ENCODE results near the gene NOS1AP.

The NOS1AP gene

GRCh38 chr1:162177126-162177525, 107.6 kb downstream of the NOS1AP start:
- peaks cover 9% of the 10 kb centered on the region for H3K4me1 ChIP-seq (ENCODE audit: insufficient read depth, insufficient read length)

GRCh38 chr1:162178432-162178831, 108.9 kb downstream of the NOS1AP start:
- TF ChIP-seq YY1 (IDR thresholded peaks at IDR 0.05; ENCODE audit: insufficient read depth, insufficient read length) (no peak), SUZ12 (IDR thresholded peaks at IDR 0.05; ENCODE audit: extremely low read depth, insufficient read depth, insufficient read length) (no peak), ZNF274 (IDR thresholded peaks at IDR 0.05; ENCODE audit: low read depth, low read length) (no peak)
- Histone ChIP-seq H3K36me3 (ENCODE audit: insufficient read depth, insufficient read length, low read length) (no peaks in the 10 kb centered on the region), H3K4me3 (ENCODE audit: insufficient read length, low read depth) (no peak overlapping the region), H3K9ac (ENCODE audit: insufficient read length, low read depth) (no peak overlapping the region), H3K9me3 (ENCODE audit: insufficient read depth, low read length) (no peaks in the 10 kb centered on the region), H3K4me1 (ENCODE audit: insufficient read depth, insufficient read length) (peaks cover 9% of the 10 kb centered on the region), H3K27me3 (ENCODE audit: insufficient read depth, insufficient read length) (no peaks in the 10 kb centered on the region)
- no peak for DNase-seq (ENCODE audit: low read depth, low spot score)

More at GRCh38 chr1:162177126-162177525, 107.6 kb downstream of the NOS1AP start:
- DNase-seq (ENCODE audit: low read depth, low spot score), result no peak
- no peak overlapping the region for H3K9ac ChIP-seq (ENCODE audit: insufficient read length, low read depth)
- no peak overlapping the region for H3K4me3 ChIP-seq (ENCODE audit: insufficient read length, low read depth)
- H3K27me3 ChIP-seq (ENCODE audit: insufficient read depth, insufficient read length), result no peaks in the 10 kb centered on the region
- TF ChIP-seq ZNF274 (IDR thresholded peaks at IDR 0.05; ENCODE audit: low read depth, low read length), result no peak
- no peak for TF ChIP-seq SUZ12 (IDR thresholded peaks at IDR 0.05; ENCODE audit: extremely low read depth, insufficient read depth, insufficient read length)
- TF ChIP-seq YY1 (IDR thresholded peaks at IDR 0.05; ENCODE audit: insufficient read depth, insufficient read length), result no peak
- H3K9me3 ChIP-seq (ENCODE audit: insufficient read depth, low read length), result no peaks in the 10 kb centered on the region
- no peaks in the 10 kb centered on the region for H3K36me3 ChIP-seq (ENCODE audit: insufficient read depth, insufficient read length, low read length)

GRCh38 chr1:162179121-162179520, 109.6 kb downstream of the NOS1AP start:
- no peak for TF ChIP-seq YY1 (IDR thresholded peaks at IDR 0.05; ENCODE audit: insufficient read depth, insufficient read length)
- TF ChIP-seq SUZ12 (IDR thresholded peaks at IDR 0.05; ENCODE audit: extremely low read depth, insufficient read depth, insufficient read length), result no peak
- TF ChIP-seq ZNF274 (IDR thresholded peaks at IDR 0.05; ENCODE audit: low read depth, low read length), result no peak
- DNase-seq (ENCODE audit: low read depth, low spot score), result no peak
- peaks cover 9% of the 10 kb centered on the region for H3K4me1 ChIP-seq (ENCODE audit: insufficient read depth, insufficient read length)
- no peak overlapping the region for H3K4me3 ChIP-seq (ENCODE audit: insufficient read length, low read depth)
- H3K27me3 ChIP-seq (ENCODE audit: insufficient read depth, insufficient read length), result no peaks in the 10 kb centered on the region
- H3K9me3 ChIP-seq (ENCODE audit: insufficient read depth, low read length), result no peaks in the 10 kb centered on the region
- H3K9ac ChIP-seq (ENCODE audit: insufficient read length, low read depth), result no peak overlapping the region
- H3K36me3 ChIP-seq (ENCODE audit: insufficient read depth, insufficient read length, low read length), result no peaks in the 10 kb centered on the region

- H3K9ac ChIP-seq (ENCODE audit: insufficient read length, low read depth), result no peak overlapping the region
- H3K27me3 ChIP-seq (ENCODE audit: insufficient read depth, insufficient read length), result no peaks in the 10 kb centered on the region
- no peaks in the 10 kb centered on the region for H3K9me3 ChIP-seq (ENCODE audit: insufficient read depth, low read length)
- TF ChIP-seq YY1 (IDR thresholded peaks at IDR 0.05; ENCODE audit: insufficient read depth, insufficient read length) (no peak), ZNF274 (IDR thresholded peaks at IDR 0.05; ENCODE audit: low read depth, low read length) (no peak), SUZ12 (IDR thresholded peaks at IDR 0.05; ENCODE audit: extremely low read depth, insufficient read depth, insufficient read length) (no peak)
- no peaks in the 10 kb centered on the region for H3K36me3 ChIP-seq (ENCODE audit: insufficient read depth, insufficient read length, low read length)
- peaks cover 9% of the 10 kb centered on the region for H3K4me1 ChIP-seq (ENCODE audit: insufficient read depth, insufficient read length)
- no peak overlapping the region for H3K4me3 ChIP-seq (ENCODE audit: insufficient read length, low read depth)
- DNase-seq (ENCODE audit: low read depth, low spot score), result no peak
These were observed 111.3 kb downstream of the NOS1AP start for GRCh38 chr1:162180813-162181212.

- peaks cover 6% of the 10 kb centered on the region; the same call in 1 of the 2 replicates for H3K9me3 ChIP-seq (ENCODE audit: insufficient read depth, low read length)
- H3K27me3 ChIP-seq (ENCODE audit: insufficient read depth, insufficient read length), result no peaks in the 10 kb centered on the region
- TF ChIP-seq ZNF274 (IDR thresholded peaks at IDR 0.05; ENCODE audit: low read depth, low read length), result no peak
- TF ChIP-seq SUZ12 (IDR thresholded peaks at IDR 0.05; ENCODE audit: extremely low read depth, insufficient read depth, insufficient read length), result no peak
- no peak for TF ChIP-seq YY1 (IDR thresholded peaks at IDR 0.05; ENCODE audit: insufficient read depth, insufficient read length)
- no peaks in the 10 kb centered on the region for H3K36me3 ChIP-seq (ENCODE audit: insufficient read depth, insufficient read length, low read length)
- H3K4me1 ChIP-seq (ENCODE audit: insufficient read depth, insufficient read length), result peaks cover 5% of the 10 kb centered on the region
- DNase-seq (ENCODE audit: low read depth, low spot score), result no peak
- H3K9ac ChIP-seq (ENCODE audit: insufficient read length, low read depth), result no peak overlapping the region
- no peak overlapping the region for H3K4me3 ChIP-seq (ENCODE audit: insufficient read length, low read depth)
These were observed 112.6 kb downstream of the NOS1AP start for GRCh38 chr1:162182090-162182489.

GRCh38 chr1:162185314-162186025, 116.0 kb downstream of the NOS1AP start:
- no peaks in the 10 kb centered on the region for H3K4me1 ChIP-seq (ENCODE audit: insufficient read depth, insufficient read length)
- DNase-seq (ENCODE audit: low read depth, low spot score), result no peak
- TF ChIP-seq ZNF274 (IDR thresholded peaks at IDR 0.05; ENCODE audit: low read depth, low read length) (no peak), SUZ12 (IDR thresholded peaks at IDR 0.05; ENCODE audit: extremely low read depth, insufficient read depth, insufficient read length) (no peak)
- no peak overlapping the region for H3K9ac ChIP-seq (ENCODE audit: insufficient read length, low read depth)
- H3K27me3 ChIP-seq (ENCODE audit: insufficient read depth, insufficient read length), result no peaks in the 10 kb centered on the region
- H3K36me3 ChIP-seq (ENCODE audit: insufficient read depth, insufficient read length, low read length), result no peaks in the 10 kb centered on the region
- peaks cover 6% of the 10 kb centered on the region; the same call in 1 of the 2 replicates for H3K9me3 ChIP-seq (ENCODE audit: insufficient read depth, low read length)
- no peak overlapping the region for H3K4me3 ChIP-seq (ENCODE audit: insufficient read length, low read depth)

GRCh38 chr1:162186026-162186374, 116.5 kb downstream of the NOS1AP start:
- Histone ChIP-seq H3K36me3 (ENCODE audit: insufficient read depth, insufficient read length, low read length) (no peaks in the 10 kb centered on the region), H3K27me3 (ENCODE audit: insufficient read depth, insufficient read length) (no peaks in the 10 kb centered on the region), H3K9me3 (ENCODE audit: insufficient read depth, low read length) (peaks cover 6% of the 10 kb centered on the region; the same call in 1 of the 2 replicates), H3K4me1 (ENCODE audit: insufficient read depth, insufficient read length) (no peaks in the 10 kb centered on the region), H3K4me3 (ENCODE audit: insufficient read length, low read depth) (no peak overlapping the region), H3K9ac (ENCODE audit: insufficient read length, low read depth) (no peak overlapping the region)
- no peak for DNase-seq (ENCODE audit: low read depth, low spot score)
- TF ChIP-seq ZNF274 (IDR thresholded peaks at IDR 0.05; ENCODE audit: low read depth, low read length) (no peak), YY1 (IDR thresholded peaks at IDR 0.05; ENCODE audit: insufficient read depth, insufficient read length) (no peak), SUZ12 (IDR thresholded peaks at IDR 0.05; ENCODE audit: extremely low read depth, insufficient read depth, insufficient read length) (no peak)
